ENCODE measurements around the gene BRAF.
"Not testable (repeated sequence)": the region's sequence is repeated elsewhere in the genome, so short reads cannot be mapped to it uniquely, and the experiment has no call there.

BRAF gene

GRCh38 chr7:140771826-140772225, 152.9 kb downstream of the BRAF start:
- DNase-seq (ENCODE audit: low read depth in 2 of 2) = no peak

GRCh38 chr7:140769852-140770251, 154.9 kb downstream of the BRAF start:
- DNase-seq (ENCODE audit: low read depth in 2 of 2) = no peak

GRCh38 chr7:140767418-140767817, 157.3 kb downstream of the BRAF start:
- DNase-seq (ENCODE audit: low read depth in 2 of 2) = no peak

DNA sequence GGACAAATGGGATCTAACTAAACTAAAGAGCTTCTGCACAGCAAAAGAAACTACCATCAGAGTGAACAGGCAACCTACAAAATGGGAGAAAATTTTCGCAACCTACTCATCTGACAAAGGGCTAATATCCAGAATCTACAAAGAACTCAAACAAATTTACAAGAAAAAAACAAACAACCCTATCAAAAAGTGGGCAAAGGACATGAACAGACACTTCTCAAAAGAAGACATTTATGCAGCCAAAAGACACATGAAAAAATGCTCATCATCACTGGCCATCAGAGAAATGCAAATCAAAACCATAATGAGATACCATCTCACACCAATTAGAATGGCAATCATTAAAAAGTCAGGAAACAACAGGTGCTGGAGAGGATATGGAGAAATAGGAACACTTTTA, 159.3 kb downstream of the BRAF start:
- DNase-seq (ENCODE audit: low read depth in 2 of 2) = not testable (repeated sequence)

DNA sequence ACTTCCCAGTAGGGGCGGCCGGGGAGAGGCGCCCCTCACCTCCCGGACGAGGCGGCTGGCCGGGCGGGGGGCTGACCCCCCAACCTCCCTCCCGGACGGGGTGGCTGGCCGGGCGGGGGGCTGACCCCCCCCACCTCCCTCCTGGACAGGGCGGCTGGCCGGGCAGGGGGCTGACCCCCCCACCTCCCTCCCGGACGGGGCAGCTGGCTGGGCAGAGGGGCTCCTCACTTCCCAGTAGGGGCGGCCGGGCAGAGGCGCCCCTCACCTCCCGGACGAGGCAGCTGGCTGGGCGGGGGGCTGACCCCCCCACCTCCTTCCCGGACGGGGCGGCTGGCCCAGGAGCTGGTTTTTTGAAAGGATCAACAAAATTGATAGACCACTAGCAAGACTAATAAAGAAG, 161.6 kb downstream of the BRAF start:
- DNase-seq (ENCODE audit: low read depth in 2 of 2) = not testable (repeated sequence)

DNA sequence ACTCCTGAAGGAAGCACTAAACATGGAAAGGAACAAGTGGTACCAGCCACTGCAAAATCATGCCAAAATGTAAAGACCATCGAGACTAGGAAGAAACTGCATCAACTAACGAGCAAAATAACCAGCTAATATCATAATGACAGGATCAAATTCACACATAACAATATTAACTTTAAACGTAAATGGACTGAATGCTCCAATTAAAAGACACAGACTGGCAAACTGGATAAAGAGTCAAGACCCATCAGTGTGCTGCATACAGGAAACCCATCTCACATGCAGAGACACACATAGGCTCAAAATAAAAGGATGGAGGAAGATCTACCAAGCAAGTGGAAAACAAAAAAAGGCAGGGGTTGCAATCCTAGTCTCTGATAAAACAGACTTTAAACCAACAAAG, 163.4 kb downstream of the BRAF start:
- DNase-seq (ENCODE audit: low read depth in 2 of 2) = not testable (repeated sequence)

GRCh38 chr7:140754506-140754905, 170.2 kb downstream of the BRAF start:
- no peak for DNase-seq (ENCODE audit: low read depth in 2 of 2)

- no peak for DNase-seq (ENCODE audit: low read depth in 2 of 2)
Observed at GRCh38 chr7:140752533-140752932, 172.2 kb downstream of the BRAF start.

GRCh38 chr7:140746751-140747150, 178.0 kb downstream of the BRAF start:
- DNase-seq (ENCODE audit: low read depth in 2 of 2) = no peak

DNA sequence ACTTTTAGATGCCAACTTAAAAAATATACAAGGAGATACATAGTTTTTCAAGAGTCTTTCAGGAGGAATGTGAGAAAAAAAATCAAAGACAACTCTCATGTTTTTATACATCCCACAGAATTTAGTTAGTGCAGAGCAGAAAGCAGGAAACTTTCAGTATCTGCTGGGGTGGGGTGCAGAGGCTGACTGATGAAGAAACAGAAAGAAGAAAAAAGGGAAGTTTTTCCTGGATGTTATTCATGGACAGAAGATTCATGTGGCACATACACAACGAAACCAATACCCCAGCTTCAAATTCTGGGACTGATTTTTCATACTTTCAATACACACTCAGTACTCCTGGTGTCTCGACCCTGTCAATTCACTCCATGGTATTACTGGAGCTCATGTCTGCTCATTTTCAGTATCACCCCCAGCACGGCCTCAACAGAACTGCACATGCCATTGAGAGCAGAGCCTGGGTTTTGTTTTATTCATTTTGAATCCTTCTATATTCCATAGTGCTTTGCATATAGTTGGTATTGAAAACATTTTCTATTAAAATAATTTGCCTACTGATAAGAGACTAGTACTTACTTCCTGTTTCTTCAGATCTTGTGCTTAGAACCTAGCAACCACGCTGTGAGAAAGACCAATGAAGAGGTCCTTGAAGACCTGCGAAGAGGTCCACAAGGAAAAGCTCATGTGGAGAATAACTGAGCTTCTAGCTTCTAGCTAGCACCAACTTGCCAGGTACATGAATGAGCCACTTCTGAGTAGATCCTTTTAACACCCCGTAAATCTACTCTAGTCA, 179.3 kb downstream of the BRAF start:
- DNase-seq (ENCODE audit: low read depth in 2 of 2) = no peak

GRCh38 chr7:140744005-140744404, 180.7 kb downstream of the BRAF start:
- no peak for DNase-seq (ENCODE audit: low read depth in 2 of 2)

- not testable (repeated sequence) for DNase-seq (ENCODE audit: low read depth in 2 of 2)
Observed at GRCh38 chr7:140743255-140743654, 181.5 kb downstream of the BRAF start.

GRCh38 chr7:140738280-140738679, 186.4 kb downstream of the BRAF start:
- no peak for DNase-seq (ENCODE audit: low read depth in 2 of 2)

- no peak for DNase-seq (ENCODE audit: low read depth in 2 of 2)
Observed at GRCh38 chr7:140734729-140735128, 190.0 kb downstream of the BRAF start.

DNA sequence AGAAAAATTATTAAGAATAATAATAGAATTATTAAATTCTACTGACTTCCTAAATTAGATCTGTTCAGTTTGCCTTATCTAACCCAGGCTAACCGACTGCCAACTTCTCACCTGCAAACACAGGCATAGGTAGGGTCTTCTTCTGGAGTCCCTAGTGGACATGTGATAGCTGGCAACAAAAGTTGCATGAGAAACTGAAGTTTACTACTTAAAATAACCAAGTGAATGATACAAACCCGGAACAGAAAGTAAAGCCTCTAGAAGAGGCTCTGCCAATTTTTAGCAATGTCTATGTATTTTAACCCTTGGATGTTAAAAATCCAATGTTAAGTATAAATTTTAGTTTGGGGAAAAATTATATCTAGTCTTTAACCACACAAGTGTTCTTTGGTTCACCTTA, 190.6 kb downstream of the BRAF start:
- DNase-seq (ENCODE audit: low read depth in 2 of 2) = no peak

DNA sequence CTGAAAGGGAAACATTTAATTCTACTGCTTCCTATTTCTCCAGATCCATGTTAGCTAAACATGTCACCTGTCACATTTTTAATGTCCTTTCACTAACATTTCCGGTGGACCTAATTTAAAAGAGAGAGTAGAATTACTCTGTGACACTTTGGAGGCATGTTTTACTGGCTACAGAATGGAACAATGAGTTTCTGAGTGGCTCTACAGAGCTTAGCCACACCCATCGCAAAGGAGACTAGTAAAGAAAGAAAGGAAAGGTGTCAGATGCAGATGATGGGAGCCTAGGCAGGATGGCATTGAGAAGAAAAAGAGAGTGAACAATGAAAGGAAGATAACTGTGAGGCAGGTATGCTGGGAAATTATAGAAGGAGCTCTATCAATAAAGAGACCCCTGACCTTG, 192.3 kb downstream of the BRAF start:
- DNase-seq (ENCODE audit: low read depth in 2 of 2) = no peak

GRCh38 chr7:140726281-140726680, 198.4 kb downstream of the BRAF start:
- no peak for DNase-seq (ENCODE audit: low read depth in 2 of 2)

DNA sequence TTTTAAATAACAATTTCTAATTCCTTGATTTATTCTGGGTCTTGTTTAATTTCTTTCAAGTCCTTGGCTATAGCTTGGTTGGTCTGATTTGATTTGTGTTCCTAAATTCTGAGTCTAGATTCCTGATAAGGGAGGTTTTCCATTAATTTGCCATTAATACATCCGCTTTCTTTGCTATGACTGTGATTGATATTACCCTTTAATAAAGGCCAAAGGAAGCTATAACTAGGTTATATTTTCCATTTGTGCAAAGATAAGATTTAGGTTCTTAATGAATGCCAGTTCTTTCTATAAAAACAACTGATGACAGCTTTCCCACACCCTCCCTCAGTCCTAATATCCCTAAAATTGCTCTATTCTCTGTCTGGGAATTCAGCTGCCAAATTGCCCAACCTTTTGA, 200.0 kb downstream of the BRAF start:
- no peak for DNase-seq (ENCODE audit: low read depth in 2 of 2)

- no peak for DNase-seq (ENCODE audit: low read depth in 2 of 2)
Observed at GRCh38 chr7:140723574-140723973, 201.2 kb downstream of the BRAF start.

- no peak for DNase-seq (ENCODE audit: low read depth in 2 of 2)
Observed at GRCh38 chr7:140723006-140723405, 201.7 kb downstream of the BRAF start.

GRCh38 chr7:140722254-140722653, 202.5 kb downstream of the BRAF start:
- DNase-seq (ENCODE audit: low read depth in 2 of 2) = no peak

GRCh38 chr7:140719721-140720120, 205.0 kb downstream of the BRAF start:
- DNase-seq (ENCODE audit: low read depth in 2 of 2) = no peak

GRCh38 chr7:140714331-140715040, 210.2 kb downstream of the BRAF start:
- no peak for DNase-seq (ENCODE audit: low read depth in 2 of 2)
